HG02840 (cell line): ENCODE measurements around the gene AWAT1.
A peak's percentile ranks its signal among the peaks of the same experiment; 100 is the strongest.
"Not testable (repeated sequence)": the region's sequence is repeated elsewhere in the genome, so short reads cannot be mapped to it uniquely, and the experiment has no call there.

Source experiments
- ATAC-seq: cut with Tn5 transposase; IDR thresholded peaks from one replicate; pipeline ENCODE4 v1.9.1; 2021; ENCODE audit warnings: mild to moderate bottlenecking, moderate library complexity, moderate number of reproducible peaks; ENCODE audit not compliant: unreplicated experiment, low FRiP score

AWAT1 gene

DNA sequence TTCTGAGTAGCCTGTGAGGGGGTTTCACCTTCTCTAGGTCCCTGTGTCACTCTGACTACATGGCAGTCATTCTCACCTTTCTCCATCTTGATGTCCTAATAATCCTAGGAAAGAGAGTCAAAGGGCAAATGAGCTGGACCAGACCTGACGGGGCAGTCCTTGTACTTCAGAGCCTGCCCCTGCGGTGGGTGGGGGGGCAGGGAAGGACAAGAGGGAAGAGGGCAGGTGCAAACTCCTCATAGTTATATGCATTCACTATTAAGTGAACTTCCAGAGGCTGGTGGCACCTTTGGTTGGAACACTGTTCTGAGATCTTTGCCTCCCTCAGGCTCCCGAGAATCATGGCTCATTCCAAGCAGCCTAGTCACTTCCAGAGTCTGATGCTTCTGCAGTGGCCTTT, at the start of gene AWAT1:
TSS of gene AWAT1 (plus strand) at position 301 of the 400 bp plus-strand sequence. CDS start at position 342, 41 bp downstream.
- ATAC-seq = no peak

- no peak for ATAC-seq
These were observed 44.2 kb upstream of the AWAT1 start for GRCh38 chrX:70190225-70190624.

- ATAC-seq = peak; percentile 63
These were observed 37.3 kb upstream of the AWAT1 start for GRCh38 chrX:70196961-70197720.

DNA sequence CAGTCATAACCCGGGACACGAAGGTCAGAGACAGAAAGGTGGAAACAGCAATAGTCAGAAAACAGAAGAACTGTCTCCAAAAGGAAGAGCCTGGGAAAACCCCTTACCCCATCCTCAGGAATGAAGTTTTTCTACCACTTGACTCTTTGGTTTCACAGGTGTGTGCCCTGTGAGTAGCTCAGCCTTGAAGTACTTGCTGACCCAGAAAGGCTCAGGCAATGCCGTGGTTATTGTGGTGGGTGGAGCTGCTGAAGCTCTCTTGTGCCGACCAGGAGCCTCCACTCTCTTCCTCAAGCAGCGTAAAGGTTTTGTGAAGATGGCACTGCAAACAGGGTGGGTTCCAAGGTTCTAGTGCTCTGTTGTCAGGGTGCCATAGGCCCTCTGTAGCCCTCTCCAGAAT, 32.7 kb upstream of the AWAT1 start:
- ATAC-seq = no peak

DNA sequence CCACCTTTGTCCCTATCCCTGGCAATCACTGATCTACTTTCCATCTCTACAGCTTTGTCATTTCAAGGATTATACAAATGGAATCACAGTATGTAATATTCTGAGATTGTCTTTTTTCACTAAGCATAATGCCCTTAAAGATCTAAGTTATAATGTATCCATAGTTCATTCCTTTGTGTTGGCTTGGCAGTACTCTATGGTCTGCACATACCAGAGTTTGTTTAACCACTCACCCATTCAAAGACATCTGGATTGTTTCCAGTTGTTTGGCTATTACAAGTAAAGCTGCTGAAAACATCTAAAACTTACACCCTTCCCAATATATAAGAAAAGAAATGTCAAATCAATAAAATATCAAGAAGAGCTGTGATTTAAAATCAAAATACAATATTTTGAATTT, 26.0 kb upstream of the AWAT1 start:
- no peak for ATAC-seq

- ATAC-seq = not testable (repeated sequence)
These were observed 24.9 kb upstream of the AWAT1 start for GRCh38 chrX:70209570-70209969.

DNA sequence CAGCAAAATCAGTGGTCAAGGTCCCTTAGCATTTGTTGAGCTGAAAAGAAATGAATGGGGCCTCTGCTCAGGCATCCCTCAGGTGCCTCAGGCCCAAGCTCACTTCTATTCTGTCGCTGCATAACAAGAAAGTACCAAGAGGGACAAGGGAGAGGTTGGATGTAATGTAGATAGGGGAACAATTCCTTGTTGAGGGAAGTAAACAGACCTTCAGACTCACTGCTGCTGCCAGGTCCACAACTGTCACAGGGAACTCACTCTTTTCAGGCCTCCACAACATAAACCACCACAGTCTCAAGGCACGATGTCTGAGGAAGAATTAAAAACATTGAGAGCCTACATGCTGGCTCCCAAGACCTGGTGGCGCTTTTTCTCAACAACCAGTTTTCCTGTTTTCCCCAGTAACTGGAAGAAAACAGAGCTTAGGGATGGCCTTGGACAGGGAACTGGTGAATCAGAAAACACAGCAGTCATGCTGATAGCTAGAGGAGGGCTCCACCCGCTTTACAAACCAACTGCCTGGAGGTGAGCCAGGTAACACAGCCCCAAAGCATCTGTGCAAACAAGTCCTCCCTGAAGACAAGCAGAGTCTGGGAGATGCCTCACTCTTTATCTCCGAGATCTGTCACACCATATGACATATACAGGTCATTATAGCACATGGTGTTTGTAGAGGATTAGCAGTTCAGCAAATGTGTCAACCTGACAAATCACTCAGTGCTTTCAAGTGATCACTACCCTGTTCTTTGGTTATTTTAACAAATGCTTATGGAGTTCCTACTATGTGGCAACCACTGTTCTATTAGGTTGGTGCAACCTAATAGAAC, 14.3 kb upstream of the AWAT1 start:
- no peak for ATAC-seq

- no peak for ATAC-seq
These were observed 8.4 kb upstream of the AWAT1 start for GRCh38 chrX:70226048-70226447.

DNA sequence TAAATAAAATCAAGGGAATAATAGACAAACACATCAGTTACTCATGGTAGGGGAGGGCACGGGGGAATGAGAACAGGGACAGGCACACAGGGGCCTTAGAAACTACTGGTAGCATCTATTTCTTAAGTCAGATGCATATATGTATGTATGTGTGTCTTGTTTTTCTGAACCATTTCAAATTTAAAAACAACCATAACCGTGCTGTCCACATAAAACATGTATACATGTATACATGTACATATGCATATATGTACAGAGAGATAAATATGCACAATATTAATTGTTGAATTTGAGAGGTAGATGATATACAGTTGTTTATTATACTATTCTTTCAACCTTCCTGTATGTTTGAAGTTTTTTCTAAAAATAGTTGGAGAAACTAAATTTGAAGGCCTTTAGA, 7.8 kb upstream of the AWAT1 start:
- no peak for ATAC-seq

GRCh38 chrX:70231666-70232065, 2.8 kb upstream of the AWAT1 start:
- no peak for ATAC-seq

GRCh38 chrX:70240751-70241150, 6.3 kb downstream of the AWAT1 start:
- ATAC-seq = no peak

- ATAC-seq = no peak
These were observed 7.0 kb downstream of the AWAT1 start for GRCh38 chrX:70241501-70241900.

- ATAC-seq = not testable (repeated sequence)
These were observed 9.1 kb downstream of the AWAT1 start for GRCh38 chrX:70243601-70244000.

DNA sequence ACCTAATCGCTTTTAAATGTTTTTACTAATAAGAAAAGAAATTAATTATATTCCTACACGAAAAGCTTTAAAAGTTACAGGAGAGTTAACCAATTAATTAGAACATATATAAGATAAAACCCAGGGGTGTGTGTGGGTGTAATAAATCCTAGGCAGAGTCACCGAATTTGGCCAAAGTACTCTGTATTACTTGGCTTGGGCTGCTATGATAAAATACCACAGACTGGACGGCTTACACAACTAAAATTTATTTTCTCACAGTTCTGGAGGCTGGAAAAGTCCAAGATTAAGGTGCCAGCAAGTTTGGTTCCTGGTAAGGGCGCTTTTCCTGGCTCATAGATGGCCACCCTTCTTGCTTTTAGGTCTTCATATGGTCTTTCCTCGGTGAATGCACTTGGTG, 10.4 kb downstream of the AWAT1 start:
- ATAC-seq = no peak

- no peak for ATAC-seq
These were observed 12.8 kb downstream of the AWAT1 start for GRCh38 chrX:70247252-70247651.

DNA sequence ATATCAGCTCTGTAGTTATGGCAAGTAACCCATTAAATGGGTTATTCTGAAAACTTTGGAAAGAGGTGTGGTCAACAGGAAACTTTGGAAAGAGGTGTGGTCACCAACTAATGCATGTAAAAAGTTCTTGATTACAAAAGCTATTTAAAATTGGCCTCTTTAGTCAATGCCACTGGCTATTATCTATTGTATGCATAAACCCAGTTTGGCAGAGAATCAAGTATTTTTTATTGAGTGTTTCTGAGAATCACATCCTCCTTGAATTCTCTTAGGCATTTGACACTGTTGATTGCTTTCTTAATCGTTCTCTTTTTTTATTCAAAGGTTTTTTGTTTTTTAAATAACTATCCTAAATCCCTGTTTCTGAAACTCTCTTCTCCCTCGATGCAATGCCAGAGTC, 18.0 kb downstream of the AWAT1 start:
- no peak for ATAC-seq

- no peak for ATAC-seq
These were observed 19.1 kb downstream of the AWAT1 start for GRCh38 chrX:70253377-70254062.

GRCh38 chrX:70254063-70254400, 19.6 kb downstream of the AWAT1 start:
- no peak for ATAC-seq

DNA sequence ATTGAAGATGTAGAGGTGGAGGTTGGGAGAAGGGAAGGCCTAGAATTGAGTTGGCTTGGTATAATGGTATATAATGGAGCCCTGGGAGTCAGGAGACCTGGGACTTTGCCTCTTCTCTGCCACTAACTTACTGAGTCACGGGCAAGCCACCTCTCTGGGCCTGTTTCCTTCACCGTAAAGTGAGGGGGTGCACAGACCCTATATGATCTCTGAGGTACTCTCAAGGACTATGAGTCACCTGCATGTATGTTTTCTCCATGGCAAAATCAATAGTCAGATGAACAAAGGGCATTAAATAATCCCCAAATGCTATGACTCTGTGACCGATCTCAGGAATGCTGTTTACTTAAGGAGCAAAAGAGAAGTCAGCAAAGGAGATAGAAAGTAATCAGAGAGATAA, 20.5 kb downstream of the AWAT1 start:
- ATAC-seq = no peak

DNA sequence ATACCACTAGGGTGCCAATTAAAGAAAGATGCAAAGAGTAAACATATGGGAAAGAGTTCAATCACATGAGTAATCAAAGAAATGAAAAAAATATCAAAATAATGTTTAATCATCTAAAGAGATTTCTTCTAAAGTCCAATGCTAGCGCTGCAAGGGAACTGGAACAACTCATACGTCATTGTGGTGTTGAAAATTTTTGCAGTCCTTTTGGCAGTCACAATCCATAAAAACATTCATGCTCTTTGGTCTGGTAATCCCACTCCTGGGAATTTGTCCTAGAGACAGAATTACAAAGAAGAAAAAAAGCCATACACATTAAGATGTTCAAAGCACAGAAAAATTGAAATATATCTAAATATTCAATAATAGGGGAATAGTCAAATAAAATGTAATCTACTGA, 21.0 kb downstream of the AWAT1 start:
- ATAC-seq = no peak
